ENCODE measurements around the gene NPDC1.
"Not testable (repeated sequence)": the region's sequence is repeated elsewhere in the genome, so short reads cannot be mapped to it uniquely, and the experiment has no call there.

NPDC1 gene

DNA sequence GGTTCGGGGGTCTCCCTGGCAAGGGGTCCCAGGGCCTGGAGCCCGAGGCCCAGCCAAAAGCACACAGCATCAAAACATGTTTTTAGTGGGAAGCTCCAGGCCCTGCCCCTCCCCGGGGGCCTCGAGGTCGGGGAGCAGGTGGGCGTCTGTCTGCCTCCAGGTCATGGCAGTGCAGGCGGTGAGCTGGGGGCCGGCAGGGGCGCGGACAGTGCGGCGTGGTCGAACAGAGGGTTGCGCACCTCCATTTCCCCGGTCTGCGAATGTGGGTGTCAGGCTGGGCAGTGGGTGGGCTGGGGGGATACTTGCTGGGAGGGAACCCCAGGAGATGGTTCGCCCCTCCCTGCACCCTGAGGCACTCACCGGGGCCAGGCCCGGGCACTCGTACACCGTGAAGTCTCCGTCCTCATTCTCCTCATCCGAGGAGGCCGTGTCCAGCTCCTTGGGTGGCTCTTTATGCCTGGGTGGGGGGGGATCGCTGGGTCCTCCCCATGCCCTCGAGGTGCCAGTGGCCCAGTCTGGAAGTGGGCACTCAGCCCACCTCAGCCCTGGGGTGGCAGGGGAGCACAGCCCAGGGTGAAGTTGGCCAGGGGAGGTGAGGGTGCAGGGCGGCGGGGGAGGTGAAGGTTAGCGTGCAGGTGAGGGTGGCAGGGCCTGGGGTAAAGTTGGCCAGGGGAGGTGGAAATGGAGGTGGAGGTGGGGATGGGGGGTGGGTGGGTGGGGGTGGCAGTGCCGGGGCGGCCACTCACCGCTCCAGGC lies 6.2 kb downstream of the NPDC1 start:
- DNase-seq (ENCODE audit: low read depth): no peak

DNA sequence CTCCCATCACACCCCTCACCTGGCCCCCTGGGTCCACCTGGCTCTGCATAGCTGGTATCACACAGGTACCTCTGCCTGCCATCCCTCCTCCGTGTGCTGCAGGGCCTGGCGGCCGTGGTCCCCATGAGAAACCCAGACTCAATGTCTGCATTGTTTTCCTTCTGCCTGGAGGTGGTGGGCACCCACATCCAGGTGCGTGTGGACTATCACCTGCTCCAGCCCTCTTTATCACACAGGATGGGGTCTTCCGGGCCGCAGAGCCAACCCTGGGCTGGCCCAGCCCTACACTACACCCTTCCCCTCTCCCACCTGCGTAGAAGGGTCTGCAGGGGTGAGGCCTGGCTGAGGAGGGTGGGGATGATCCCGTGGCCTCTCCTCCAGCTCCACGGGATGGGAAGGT lies 7.1 kb downstream of the NPDC1 start:
- DNase-seq (ENCODE audit: low read depth): no peak

DNA sequence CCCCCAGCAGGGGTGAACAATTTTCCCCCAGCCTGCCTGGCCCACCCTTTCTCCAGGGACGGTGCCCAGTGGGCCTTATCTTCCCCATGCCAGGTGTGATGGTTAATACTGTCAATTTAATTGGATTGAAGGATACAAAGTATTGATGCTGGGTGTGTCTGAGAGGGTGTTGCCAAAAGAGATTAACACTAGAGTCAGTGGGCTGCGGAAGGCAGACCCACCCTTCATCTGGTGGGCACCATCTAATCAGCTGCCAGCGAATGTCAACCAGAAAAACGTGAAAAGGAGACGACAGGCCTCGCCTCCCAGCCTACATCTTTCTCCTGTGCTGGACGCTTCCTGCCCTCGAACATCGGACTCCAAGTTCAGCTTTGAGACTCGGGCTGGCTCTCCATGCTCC lies 8.5 kb downstream of the NPDC1 start:
- no peak for DNase-seq (ENCODE audit: low read depth)

DNA sequence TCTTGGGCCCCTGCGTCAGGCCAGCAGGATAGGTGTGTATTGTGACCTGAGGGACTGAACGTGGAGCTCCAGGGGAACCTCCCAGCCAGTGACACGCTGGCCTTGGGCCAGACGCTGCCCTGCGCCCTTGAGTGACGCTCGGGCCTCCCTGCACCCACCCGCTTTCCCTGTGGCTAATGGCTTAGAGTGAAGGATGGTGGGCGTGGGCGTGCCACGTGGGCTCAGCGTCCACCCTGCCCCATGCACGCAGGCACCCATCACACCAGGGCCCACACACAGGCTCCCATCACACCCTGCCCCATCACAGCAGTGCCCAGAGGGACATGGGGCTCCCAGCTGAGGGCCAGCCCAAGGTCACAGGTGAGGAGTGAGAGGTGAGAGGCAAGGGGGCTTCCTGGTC lies 8.9 kb downstream of the NPDC1 start:
- no peak for DNase-seq (ENCODE audit: low read depth)

DNA sequence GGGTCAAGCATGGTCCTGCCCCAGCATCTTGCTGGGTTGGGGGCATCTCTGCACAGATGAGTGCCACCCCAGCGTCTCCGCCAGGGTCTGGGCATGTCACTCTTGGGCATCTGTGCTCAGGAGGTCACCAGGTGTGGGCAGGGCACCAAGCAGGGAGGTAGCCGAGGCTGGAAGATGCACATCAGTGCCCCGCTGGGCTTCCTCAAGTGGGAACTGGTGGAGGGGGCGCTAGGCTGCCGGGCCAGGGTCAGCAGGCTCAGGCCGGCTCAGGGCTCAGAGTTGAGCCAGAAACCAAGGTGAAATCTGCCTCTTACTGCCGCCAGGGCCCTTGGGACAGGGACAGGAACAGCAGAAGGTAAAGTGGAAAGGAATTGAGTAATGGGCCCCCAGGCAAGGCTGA lies 10.0 kb downstream of the NPDC1 start:
- no peak for DNase-seq (ENCODE audit: low read depth)

DNA sequence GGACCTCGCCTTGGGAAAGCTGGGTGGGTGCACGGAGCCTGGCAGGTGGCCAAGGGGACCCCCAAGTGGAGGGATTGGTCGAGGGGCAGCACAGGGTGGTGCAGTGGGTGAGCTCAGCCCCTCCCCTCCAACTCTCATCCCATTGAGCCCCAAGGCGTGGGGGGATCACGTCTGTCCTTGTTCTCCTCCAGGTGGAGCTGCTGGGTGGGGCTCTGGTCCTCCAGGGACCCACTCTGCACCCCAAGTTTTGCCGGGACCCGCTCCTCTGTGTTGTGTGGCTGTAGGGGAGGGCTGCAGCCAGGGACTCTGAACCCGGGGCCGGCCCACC lies 10.5 kb downstream of the NPDC1 start:
- no peak for DNase-seq (ENCODE audit: low read depth)

DNA sequence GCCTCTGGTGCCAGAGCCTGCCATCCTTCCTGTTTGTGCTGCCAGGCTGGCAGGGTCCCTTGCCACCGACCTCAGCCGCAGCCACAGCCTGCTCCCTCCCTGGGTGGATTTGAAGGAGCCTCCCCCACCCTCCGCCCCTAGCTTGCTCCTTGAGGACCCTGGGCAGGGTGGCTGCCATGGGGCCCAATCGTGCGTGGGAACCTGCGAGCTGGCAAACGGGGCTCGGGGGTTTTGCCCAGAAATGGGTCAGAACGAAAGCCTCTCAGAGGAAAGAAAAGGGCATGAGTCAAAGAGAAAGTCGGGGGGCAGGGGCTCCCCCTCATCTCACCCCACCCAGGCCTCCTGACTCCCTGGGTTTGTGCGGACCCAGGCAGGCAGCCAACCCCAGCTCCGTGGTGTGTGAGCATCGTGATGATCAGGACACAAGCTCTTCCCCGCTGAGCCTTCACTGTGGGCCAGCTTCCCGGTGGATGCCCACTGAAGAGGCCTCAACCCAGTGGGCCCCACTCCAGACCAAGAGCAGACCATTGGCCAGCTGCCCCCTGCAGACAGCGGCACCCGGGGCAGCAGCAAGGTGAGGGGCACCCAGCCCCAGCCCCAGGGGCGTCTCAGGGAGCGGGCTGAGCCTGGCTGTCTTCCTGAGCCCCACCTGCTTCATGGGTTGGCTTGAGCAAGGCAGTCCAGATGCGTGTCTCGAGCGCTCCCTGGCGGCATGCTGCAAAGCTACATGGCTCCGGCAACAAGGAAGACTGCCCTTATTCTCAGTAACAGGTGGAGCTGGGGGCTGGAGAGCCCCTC lies 11.1 kb downstream of the NPDC1 start:
- DNase-seq (ENCODE audit: low read depth): peak; percentile 42

DNA sequence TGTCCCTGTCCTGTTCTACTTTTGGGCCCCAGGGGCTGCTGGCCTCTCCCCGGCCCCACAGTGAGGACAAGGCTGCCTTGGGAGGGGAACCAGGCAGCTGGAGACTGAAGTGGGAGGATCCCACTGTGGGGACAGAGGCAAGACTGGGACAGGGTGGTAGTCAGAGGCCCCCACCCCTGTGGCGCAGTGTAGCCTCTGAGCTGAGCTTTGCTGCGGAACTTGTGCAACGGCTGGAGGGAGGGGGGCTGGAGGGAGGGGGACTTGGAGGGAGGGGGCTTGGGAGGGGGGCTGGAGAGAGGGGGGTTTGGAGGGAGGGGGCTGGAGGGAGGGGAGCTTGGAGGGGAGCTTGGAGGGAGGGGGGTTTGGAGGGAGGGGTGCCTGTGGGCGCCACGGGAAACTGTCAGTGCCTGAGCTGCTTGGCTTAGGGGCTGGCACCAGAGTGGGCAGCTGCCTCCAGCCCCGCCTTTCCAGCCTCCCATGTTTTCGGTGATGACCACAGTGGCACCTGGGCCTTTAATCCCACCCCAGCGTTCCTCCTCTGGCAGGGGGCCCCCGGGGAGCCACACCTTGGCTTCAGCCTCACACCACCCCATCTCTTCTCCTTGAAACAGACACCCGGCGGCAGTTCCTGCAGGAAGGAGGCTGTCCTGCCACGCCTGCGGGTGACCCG lies 11.8 kb downstream of the NPDC1 start:
- no peak for DNase-seq (ENCODE audit: low read depth)

DNA sequence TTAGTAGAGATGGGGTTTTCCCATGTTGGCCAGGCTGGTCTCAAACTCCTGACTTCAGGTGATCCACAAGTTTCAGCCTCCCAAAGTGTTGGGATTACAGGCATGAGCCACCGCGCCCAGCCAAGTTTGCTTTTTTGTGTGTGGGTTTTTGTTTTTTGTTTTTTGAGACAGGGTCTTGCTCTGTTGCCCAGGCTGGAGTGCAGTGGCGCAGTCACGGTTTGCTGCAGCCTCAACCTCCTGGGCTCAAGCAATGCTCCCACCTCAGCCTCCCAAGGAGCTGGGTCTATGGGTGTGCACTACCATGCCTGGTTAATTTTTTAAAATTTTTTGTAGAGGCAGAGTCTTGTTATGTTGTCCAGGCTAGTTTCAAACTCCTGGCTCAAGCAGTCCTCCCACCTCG lies 12.5 kb downstream of the NPDC1 start:
- DNase-seq (ENCODE audit: low read depth): not testable (repeated sequence)

DNA sequence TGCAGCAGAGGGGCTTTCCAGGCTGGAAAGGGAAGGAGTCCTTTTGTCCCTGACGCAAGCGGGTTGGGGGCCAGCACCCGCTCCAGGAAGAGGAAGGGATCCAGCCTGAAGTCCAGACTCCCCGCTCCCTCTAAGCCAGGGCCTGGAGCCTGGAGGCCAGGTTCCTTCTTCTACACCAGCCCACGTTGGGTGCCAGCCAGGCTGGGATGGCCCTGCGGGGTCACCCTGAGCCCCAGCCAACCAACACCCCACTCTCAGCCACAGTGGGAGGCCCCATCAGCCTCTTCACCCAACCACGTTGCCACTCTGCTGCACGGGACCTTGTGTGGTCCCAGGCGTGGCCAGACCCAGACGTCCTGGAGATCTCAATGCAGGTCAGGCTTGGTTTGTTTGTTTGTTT lies 13.1 kb downstream of the NPDC1 start:
- no peak for DNase-seq (ENCODE audit: low read depth)

DNA sequence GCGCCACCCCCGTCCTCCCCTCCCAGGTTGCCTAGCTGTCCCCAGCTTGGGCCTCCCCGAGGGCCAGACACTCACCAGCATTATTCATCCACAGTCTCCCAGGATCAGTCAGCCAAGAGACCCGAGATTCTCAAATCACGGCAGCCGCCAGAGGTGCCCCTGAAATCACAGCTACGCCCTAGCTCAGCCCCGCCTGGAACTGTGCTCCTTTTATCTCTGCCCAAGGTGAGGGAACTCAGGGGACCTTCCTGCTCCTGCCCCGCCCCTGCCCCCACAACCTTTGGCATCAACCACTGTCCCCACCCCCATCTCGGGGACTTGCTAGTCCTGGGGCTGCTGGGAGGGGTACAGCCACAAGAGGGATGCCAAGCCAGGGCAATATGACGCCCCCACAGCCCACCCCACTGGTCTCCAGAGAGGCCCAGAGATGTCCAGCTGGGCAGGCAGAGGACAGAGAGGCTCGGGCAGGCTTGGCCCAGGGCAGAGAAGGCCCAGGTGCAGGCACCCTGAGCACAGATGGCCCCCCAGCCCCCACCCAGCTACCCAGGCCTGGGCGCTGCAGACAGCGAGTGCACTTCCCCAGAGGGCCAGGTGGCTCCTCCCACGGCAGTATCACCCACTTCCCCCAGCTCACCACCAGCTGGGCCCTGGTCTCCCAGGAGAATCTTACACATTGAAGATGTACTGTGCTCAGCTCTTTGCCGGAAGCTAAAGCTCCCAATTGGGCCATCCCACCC lies 13.9 kb downstream of the NPDC1 start, which contains the start of gene FUT7:
Gene FUT7 (minus strand): TSS at position 185 of the 737 bp plus-strand sequence. CDS start 97 bp downstream, at position 88.
- DNase-seq (ENCODE audit: low read depth): no peak

DNA sequence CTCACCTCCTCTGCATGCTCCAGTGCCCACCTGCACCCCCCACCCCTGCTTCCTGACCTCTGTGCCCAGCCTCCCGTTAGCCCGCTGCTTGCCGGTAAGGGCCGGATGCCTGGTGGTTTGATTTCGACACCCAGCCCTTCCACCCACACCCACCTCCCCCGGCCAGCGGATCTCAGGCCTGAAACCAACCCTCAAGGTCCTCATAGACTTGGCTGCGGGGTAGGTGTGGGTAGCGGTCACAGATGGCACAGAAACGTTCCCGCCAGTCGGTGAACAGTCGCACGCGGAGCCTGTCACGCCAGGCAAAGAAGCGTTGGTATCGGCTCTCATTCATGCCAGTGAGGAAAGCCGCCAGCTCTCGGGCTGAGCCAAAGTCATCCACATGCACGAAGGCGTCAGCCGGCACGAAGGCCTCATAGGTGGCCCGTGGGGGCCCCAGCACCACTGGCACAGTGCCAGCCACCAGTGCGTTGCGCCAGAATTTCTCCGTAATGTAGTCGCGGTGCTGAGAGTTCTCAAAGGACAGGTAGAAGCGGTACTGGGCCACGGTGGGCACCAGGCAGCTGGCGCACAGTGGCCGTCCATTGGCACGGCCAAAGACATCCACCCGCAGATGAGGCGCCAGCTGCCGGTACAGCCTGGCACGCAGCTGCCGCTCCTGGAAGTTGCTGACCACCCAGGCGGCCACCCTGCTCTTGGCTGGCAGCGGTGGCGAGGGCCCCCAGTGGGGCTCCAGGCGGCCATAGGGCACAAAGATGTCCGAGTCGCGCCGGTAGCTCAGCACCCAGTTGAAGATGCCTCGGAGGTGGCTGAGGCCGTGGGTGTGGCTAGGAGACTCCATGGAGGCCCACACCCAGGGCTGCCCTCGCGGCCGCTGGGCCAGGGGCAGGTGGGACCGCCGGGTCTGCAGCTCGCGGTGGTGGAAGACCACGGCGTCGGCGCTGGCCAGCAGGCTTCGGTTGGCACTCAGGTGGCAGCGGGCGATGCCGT lies 15.1 kb downstream of the NPDC1 start:
- no peak for DNase-seq (ENCODE audit: low read depth)

DNA sequence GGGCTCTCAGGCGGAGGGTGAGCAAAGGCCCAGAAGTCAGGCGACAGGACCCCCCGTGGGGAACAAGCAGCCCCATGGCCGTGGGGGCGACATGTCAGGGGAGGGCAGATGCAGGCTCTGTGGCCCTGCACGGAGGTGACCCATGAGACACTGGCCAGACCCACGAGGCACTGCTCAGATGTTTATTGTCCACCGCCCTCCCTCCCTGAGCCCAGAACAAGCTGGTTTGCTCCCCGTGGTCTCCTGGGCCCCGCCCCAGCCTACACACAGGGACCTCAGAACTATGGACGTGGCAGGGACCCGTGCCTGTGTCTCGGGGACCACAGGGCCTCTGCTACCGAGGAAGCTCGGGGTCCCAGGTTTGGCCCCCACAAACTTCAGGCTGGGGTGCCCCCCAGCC lies 16.0 kb downstream of the NPDC1 start:
- DNase-seq (ENCODE audit: low read depth): no peak

DNA sequence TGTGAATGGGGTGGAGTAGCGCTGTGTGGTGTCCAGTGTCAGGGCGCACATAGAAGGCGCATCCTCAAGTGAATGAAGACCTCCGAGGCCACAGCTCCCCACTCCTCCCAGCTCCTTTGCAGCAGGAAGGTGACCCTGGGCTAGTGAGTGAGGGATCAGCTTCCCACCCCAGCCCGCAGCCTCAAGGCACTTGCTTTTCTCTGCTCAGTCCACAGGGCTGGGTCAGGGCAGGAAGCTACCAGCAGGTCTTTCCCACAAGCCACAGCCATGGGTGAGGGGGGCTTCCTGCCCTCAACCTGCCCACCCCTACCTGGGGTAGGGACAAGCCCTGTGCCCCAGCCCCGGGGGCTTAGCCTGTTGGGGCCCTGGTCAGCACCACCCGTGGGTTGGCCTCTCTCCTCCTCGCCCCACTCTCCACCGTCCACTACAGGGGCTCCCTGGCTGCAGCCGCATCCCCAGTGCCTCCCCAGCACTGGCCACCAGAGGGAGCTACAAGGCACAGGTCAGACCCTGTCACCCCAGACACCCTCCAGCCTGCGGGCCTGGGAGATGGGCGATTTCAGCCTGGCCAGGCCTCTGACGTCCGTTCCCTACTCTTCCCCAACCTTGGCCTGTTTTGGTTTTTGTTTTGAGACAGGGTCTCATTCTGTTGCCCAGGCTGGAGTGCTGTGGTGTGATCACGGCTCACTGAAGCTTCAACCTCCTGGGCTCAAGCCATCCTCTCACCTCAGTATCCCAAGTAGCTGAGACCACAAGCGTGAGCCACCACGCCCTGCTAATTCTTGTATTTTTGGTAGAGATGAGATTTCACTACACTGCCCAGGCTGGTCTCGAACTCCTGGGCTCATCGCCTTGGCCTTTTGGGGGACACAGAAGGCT lies 16.7 kb downstream of the NPDC1 start:
- DNase-seq (ENCODE audit: low read depth): no peak

DNA sequence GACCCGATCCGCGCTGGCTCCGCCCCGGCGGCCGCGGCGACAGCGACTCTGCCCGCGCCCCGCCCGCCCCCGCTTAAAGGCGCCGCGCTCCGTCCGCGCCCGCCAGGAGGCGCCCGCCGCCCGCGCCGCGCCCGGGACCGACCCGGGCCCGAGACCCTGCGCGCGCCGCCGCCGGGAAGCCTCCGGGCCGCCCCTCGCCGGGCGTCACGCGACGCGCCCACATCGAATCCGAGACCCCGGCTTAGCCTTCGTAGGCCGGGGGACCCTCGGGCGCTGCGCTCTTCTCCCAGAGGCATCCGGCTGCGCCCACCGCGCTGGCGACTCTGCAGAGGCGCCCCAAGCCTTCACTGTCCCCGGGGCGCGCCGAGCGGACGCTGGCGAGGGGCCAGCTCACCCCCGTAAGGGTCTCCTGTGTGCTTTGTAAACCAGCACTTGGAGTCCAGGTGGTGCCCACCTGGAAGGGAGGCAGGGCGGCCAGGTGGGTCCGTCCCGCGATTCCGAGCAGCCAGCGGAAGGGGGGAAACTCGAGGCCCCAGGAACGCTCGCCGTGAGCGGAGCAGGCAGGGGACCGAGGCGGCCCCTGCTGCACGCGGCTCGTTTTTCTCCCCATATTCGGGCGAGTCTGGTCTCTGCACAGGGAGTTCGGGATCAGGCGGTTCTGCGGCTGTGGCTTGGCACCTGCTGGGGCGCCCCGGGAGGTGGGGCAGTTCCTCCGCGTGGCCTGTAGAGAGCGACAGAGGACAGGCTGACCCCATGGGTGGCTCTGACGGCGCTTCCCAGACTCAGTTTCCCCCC lies 17.5 kb downstream of the NPDC1 start:
- DNase-seq (ENCODE audit: low read depth): no peak

DNA sequence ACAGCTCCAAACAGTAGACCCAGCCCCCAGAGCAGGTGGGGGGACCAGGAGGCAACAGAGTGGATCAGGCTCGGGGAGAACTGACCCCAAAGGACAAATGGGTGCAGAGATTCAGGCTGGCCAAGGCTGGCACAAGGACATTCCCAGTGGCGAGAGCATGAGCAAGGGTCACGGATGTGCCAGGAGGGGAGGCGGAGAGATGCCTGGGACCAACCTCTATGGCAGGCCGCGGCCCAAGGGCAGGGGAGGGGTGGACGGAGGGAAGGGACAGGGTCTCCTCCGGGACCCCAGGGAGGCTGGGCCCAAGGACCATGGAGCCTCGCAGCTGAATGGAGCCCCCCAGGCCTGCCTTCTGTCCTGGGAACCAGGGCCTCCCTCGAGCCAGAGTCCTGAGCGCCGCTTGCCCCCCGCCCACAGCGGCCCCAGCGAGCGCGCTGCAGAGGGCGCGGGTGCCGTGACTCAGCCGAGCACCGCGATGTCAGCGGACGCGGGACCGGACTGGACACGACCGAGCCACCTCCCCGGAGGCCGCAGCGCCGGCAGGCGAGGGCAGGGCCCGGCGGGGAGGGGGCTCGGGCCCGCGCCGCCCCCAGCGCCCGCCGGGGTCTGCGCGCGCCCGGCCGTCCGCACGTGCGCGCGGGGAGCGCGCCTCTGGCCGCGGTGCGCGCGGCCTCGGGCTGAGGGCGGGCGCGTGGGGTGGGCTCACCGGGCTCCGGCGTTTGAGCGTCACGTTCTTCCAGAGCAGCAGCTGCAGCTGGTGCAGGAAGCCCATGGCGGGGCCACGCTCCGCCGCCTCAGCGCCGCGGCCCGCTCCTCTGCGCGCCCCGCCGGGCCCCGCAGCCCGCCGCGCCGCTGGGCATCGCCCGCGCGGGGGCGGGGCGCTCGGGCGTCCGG lies 18.4 kb downstream of the NPDC1 start, which contains the start of gene ABCA2:
Gene ABCA2 (minus strand): TSS at position 869 of the 894 bp plus-strand sequence. CDS start 97 bp downstream, at position 772.
- DNase-seq (ENCODE audit: low read depth): no peak

DNA sequence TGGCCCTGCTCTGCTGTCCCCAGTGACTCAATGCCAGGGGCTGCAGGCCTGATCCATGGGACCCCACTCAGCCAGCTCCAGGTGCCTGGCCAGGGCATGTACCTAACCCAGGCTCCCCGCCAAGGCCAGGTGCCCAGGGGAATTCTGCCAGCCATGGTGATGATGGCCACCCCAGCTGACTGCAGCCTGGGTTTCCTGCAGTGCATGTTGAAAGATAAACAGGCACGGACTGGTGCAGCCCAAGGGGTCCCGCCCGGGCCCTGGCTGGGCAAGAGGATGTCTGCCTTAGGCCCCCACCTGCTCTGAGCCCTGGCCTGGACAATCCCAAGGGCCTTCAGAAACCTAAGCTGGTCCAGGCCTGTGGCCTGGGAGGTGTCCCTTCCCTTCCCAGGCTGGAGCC lies 19.1 kb downstream of the NPDC1 start:
- no peak for DNase-seq (ENCODE audit: low read depth)

DNA sequence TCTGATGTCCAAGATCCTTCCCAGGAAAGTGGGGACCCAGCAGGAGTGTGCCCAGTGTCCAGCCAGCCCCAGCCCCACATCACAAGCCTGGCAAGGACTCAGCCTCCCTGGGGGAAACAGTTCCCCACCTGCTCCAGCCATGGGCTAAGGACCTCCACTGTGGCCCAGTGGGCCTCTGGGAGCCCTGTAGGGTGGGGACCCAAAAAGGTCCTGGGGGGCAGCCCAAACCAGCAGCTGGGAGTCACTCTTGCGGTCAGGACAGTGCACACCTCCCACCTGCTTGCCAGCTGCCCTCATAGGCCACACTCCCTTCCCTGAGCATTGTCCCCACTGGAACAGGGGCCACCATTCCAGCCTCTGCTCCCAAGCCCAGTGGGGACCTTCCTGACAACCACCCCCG lies 19.6 kb downstream of the NPDC1 start:
- DNase-seq (ENCODE audit: low read depth): no peak
